CD4-positive, alpha-beta T cell treated with Interleukin-21 for 1 hour (primary cell): ENCODE measurements around the gene PCSK7.
"Not testable (repeated sequence)": the region's sequence is repeated elsewhere in the genome, so short reads cannot be mapped to it uniquely, and the experiment has no call there.

Experiments used
- DNase-seq: peaks from one replicate; pipeline ENCODE4 v3.0.0-alpha.2; 2020

PCSK7 gene

DNA sequence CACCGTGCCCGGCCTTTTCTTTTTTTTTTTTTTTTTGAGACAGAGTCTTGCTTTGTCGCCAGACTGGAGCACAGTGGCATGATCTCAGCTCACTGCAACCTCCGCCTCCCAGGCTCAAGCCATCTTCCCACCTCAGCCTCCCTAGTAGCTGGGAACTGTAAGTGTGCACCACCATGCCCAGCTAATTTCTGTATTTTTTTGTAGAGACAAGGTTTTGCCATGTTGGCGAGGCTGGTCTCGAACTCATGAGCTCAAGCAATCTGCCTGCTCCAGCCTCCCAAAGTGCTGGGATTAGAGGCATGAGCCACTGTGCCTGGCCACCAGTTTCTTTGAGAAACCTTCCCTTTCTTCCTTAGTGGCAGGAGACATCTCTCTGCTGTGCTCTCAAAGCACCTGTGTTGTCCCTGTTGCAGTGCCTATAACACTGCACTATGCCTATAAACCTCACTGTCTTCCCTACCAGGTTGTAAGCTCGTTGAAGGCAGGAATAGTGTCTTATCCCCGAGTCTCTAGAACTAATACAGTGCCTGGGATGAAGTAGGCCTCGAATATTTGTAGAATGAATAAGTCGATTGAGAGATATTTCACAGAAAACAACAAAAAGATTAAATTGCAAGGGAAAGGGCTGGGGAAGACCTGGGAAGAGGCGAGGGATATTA lies 19.0 kb downstream of the PCSK7 start:
- DNase-seq = no peak

DNA sequence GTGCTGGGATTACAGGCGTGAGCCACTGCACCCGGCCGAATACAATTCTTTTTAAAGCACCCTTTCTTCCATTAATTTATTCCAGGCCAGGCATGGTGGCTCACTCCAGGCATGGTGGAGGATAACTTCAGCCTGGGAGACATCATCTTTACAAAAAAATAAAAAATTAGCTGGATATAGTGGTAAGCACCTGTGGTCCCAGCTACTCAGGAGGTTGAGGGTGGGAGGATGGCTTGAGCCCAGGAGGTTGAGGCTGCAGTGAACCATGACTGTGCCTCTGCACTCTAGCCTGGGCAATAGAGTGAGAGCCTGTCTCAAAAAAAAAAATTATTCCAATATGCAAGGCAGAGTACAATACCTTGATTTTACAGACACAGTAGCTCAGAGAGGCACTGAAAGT lies 21.3 kb downstream of the PCSK7 start:
- no peak for DNase-seq

DNA sequence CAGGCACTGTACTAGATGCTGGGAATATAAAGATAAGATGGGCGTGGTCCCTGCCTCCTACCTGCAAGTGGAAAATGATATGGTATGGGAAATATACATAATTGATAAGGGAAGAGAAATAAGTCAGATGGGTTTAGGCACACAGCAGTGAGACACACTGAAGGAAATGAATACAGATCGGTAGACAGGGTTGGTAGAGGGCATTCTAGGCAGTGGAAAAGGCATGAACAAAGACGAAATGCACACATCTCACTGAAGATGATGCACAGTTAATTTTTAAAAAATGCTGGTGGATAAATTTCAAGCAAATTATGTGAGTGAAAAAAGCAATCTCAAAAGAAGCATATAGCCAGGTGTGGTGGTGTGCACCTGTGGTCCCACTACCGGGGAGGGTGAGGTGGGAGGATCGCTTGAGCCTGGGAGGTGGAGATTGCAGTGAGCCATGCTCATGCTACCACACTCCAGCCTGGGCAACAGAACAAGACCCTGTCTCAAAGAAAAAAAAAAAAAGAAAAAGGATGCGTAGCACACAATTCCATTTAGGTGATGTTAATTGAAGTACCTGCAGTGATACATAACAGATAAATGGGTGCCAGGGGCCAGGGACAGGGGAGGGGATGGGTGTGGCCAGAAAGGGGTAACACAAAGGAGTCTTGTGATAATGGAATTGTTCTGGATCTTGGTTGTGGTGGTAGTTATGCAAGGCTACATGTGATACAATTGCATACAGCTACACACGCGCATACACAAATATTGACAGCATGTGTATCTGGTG lies 22.3 kb downstream of the PCSK7 start:
- DNase-seq = not testable (repeated sequence)

DNA sequence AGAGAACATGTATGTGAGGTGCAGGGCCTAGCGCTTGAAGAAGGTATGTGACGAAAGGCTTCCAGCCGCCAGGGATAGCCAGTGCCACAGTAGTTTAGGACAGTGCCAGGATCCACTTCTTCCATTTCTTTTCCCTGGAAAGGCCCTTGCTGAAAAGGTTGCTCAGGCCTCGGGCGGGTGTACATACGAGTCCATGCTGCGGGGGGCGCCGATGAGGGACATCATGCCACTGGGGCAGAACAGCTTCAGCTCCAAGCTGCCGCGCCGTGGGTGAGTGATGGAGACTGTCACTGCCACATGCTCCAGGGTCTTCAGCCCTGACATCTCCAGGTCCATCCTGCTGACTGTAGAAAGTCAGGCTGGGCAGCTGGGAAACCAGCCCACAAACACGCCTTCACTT lies 23.2 kb downstream of the PCSK7 start:
- DNase-seq = not testable (repeated sequence)

DNA sequence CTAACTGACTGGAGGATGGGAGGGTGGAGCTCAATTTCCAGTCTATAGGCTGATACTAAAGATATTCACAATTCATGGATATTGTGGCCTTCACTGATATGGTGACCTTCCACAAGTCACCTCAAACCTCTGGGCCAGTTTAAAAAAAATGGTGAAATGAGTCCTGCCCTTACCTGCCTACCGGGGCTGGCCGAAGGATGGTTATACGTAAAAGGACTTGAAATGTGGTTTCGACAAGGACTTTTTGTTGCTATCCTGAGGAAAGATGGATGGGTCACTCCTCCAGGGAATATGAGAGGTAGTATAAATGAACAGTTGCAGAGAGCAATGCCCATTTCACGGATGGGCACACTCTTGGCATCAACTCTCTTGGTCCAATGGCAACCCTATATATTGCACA lies 24.4 kb downstream of the PCSK7 start:
- not testable (repeated sequence) for DNase-seq

DNA sequence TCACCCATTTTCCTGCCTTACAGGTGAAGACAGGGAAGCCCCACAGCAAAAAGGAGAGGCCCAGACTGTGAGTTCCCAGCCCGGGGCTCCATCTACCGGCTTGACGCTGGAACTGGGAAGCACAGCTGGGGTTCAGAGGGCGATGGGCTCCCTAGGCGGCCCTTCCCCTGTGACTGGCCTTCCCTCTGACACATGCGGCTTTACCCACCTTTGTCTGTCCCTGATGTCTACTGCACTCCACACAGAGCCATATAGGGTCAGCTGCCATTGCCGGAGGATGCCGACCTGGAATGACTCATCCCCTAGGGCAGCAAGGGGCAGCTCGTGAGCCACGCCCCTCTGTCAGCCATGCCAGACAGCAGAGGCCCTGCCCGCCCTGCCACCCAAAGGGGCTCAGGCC lies 25.0 kb downstream of the PCSK7 start:
- not testable (repeated sequence) for DNase-seq

DNA sequence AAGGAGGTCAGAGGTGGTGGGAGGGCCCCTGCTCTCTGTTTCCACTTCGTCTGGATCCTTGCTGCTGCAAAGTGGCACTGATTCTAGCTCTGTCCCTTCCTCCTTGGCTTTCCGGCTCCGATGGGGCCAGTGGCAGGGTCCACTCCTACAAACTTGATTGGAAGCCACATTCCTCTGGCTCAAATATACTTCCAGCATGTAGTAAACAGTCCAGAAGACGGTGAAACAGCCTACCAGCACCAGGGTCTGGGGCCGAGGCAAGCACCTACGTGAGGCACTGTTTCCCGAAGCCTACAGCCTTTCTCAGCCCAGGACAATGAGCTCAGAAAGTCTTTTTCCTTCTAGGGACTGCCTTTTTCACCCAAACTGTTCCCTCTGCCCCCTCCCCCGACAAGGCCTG lies 25.8 kb downstream of the PCSK7 start:
- DNase-seq = not testable (repeated sequence)

DNA sequence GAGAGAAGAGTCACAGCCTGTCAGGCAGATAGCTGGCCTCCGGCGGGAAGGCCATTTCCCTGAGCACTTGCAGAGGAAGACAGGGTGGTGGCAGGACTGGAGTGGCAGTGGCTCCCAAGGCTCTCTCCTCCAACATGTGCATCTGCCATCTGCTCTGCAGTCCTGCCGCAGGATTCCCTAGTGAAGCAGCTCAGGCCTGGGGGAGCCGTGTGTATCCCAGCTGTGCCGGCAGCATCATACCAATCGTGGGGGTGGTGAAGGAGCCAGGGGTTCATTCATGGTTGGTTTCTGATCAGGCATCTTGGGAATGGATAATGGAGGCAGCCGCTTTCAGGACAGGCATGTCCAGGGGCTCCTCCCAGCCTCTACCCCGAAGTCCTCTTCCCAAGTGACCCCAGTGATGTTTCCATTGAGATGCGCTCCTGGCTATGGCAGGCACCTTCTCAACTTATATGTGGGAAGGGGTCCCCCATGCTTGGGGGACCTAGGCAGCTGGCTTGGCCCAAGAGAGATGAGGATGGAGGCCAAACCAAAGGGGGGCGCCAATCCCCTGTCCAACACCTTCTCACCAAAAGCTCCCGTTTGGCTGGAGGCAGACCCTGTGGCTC lies 26.6 kb downstream of the PCSK7 start:
- DNase-seq = no peak

DNA sequence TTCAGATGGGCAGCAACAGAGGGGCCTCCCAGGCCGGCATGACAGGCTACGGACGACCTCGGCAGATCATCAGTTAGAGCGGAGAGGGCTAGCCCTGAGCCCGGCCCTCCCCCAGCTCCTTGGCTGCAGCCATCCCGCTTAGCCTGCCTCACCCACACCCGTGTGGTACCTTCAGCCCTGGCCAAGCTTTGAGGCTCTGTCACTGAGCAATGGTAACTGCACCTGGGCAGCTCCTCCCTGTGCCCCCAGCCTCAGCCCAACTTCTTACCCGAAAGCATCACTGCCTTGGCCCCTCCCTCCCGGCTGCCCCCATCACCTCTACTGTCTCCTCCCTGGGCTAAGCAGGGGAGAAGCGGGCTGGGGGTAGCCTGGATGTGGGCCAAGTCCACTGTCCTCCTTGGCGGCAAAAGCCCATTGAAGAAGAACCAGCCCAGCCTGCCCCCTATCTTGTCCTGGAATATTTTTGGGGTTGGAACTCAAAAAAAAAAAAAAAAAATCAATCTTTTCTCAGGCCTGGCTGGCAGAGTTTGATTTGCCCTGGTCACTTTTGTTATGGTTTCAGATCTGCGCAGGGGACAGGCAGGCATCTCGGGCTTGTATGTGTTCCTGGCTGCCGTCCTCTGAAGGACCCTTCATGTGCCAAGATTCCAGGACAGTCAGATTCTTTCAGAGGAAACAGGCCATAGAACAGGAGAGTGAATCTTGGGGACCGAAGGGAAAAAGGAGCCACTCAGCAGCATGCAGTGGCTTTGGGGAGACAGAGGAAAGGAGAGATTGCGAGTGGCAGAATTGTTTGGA lies 27.4 kb downstream of the PCSK7 start:
- no peak for DNase-seq

DNA sequence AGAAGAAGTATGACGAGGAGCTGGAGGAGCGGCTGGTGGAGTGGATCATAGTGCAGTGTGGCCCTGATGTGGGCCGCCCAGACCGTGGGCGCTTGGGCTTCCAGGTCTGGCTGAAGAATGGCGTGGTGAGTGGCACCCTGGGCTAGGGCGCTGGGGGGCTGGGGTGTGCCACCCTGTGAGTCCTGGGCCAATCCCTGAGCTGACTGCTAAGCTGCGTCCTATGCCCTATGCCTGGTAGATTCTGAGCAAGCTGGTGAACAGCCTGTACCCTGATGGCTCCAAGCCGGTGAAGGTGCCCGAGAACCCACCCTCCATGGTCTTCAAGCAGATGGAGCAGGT lies 28.8 kb downstream of the PCSK7 start:
- DNase-seq = no peak

DNA sequence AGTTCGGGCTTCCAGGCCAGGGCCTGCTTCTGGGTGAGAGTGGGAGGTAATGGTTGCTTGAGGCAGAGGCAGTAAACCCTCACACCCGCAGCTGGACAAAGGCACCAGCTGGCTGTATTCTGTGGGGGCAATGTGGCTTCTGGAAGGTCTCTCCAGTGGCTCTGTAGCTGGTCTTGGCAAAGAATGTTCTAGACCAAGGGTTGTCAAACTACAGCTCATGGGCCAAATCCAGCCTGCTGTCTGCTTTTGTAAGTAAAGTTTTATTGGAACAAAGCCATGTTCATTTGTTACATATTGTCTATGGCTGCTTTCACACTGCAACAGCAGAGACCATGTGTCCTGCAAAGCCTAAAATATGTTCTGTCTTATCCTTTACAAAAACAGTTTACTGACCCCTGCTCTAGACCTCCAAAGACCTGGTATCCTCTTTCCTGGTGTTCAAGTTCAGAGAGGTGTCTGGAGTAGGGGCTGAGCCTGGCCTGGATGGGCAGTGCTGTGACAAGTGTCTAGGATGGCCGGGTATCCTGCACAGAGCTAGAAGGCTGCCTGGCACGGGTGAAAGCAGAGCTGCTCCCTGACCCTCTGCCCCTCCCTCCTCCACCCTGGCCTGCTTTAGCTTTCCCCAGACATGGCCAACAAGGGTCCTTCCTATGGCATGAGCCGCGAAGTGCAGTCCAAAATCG lies 29.3 kb downstream of the PCSK7 start:
- DNase-seq = no peak

DNA sequence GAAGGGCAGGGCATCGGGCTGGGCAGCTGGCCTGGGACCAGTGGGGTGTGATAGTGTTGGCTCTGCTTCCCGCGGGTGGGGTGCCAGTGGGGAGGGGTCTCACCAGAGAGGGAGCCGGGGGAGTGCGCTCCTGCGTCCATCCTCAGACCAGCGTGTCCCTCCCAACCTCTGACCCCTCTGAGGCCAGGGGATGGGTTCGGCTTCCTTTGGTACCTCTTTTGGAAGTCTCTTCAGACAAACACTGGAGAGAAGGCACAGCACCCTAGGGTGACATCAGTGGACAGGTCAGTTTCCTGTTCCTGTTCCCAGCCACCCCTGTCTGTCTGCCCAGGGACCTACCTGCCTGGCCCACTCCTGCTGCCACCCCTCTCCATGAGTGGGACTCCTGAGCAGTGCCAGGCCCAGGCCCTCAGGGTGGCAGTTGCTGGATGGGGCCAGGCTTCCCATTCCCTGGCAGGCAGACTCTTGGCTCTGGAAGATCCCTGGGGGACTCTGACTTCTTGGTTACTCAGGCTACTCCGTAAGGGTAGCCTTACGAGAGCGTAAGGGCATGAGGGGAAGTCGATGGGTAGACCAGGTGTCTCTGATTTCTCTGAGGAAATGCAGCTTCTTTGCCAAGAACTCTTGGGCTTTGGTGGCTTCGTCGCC lies 30.1 kb downstream of the PCSK7 start:
- no peak for DNase-seq

DNA sequence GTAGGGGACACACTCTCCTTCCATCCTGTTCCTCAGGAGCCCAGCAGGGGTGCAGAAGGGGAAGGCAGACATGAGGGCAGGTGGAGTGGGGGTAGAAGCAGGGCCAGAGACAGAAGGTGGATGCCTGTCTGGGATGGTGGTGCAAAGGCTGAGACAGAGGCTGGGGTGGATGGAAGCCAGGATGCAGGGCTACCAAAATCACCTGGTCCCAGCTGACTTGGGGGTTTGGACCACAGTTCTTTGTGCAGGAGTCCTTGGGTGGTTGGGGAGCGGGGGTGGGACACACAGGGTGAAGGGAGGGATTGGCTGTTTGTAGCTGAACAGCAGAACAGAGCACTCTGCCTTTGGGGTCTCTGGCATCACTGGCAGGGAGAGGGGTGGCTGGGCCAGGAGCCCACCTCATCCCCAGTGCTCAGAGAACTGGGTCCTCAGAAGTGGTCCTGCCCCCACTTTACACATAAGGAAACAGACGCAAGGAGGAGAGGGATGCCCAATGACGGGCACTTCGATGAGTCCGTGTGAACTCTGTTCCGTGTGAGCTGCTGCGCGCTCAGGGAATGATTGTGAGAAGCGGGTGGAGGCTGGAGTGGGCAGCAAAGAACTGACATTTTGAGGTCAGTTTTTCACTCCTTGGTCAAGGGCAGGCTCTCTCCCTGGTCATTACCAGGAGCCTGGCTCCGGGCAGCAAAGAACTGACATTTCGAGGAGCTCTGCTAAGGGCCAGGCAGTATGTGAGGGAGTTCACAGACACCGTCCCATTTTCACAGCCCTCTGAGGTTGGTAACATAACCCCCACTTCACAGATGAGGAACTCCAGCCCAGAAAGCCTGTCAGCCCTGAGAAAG lies 30.8 kb downstream of the PCSK7 start:
- no peak for DNase-seq

DNA sequence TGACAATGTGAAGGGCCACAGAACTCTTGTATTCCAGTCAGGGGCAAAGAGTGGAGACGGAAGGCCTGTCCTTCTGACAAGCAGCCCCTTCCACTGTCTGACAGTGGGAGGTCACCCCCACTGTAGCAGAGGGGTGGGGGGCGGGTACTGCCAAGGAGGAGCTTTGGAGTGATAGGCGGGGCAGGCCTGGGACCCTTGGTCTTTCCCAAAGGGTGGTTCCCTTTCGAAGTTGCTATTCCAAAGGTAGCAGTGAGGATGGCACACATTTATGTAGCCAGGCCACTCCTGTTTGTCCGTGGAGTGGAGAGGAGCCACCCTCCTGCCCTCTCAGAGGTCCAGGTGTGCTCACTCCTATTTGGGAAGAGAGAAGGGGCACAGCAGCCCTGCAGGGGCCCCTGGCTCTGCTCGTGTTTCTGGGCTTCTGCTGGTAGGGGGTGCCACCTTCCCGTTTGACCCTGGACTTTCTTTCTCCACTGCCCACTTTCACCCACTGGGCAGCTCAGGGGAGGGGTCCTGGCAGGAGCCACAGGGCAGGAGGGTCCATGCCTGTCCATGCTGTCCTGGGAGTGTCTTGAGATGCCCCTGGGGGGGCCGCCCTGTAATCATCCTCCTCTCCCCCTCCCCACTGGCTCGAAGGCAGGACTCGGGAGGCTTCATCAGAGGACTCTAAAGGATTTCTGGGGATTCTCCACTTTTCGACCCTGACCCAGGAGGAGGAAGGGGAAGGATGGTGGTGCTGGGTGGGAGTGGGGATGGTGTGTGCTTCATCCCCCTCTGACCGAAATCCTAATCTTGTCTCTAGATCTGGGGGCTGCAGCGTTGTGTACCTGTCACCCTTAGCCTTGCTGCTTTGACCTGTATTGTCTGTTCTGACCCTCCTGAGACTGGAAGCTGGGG lies 31.7 kb downstream of the PCSK7 start:
- DNase-seq = no peak

DNA sequence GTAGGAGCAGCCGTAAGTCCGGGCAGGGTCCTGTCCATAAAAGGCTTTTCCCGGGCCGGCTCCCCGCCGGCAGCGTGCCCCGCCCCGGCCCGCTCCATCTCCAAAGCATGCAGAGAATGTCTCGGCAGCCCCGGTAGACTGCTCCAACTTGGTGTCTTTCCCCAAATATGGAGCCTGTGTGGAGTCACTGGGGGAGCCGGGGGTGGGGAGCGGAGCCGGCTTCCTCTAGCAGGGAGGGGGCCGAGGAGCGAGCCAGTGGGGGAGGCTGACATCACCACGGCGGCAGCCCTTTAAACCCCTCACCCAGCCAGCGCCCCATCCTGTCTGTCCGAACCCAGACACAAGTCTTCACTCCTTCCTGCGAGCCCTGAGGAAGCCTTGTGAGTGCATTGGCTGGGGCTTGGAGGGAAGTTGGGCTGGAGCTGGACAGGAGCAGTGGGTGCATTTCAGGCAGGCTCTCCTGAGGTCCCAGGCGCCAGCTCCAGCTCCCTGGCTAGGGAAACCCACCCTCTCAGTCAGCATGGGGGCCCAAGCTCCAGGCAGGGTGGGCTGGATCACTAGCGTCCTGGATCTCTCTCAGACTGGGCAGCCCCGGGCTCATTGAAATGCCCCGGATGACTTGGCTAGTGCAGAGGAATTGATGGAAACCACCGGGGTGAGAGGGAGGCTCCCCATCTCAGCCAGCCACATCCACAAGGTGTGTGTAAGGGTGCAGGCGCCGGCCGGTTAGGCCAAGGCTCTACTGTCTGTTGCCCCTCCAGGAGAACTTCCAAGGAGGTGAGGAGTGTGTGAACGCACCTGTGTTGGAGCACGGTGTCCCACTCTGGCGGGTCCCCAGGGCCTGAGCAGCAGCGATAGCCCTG lies 32.6 kb downstream of the PCSK7 start, which contains the start of gene TAGLN:
Gene TAGLN (plus strand): TSS at position 318 of the 863 bp plus-strand sequence. CDS start 3,644 bp downstream, outside the sequence.
- DNase-seq = no peak

DNA sequence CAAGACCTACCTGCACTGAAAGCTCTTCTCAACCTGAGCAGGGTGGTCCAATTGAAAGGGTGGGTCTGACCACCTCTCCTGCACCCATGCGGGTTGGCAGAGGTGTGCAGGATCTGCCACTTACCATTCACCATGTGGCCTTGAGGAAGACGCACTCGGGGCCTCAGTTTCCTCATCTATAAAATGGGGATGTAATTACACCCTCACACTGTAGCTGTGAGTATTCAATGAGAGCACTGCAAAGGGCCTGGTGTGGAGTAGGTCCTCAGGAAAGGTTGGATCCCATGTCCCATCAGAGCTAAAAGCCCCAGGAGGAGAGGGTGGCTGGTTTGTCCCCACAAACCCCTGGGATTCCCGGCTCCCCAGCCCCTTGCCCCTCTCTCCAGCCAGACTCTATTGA lies 33.3 kb downstream of the PCSK7 start:
- no peak for DNase-seq

DNA sequence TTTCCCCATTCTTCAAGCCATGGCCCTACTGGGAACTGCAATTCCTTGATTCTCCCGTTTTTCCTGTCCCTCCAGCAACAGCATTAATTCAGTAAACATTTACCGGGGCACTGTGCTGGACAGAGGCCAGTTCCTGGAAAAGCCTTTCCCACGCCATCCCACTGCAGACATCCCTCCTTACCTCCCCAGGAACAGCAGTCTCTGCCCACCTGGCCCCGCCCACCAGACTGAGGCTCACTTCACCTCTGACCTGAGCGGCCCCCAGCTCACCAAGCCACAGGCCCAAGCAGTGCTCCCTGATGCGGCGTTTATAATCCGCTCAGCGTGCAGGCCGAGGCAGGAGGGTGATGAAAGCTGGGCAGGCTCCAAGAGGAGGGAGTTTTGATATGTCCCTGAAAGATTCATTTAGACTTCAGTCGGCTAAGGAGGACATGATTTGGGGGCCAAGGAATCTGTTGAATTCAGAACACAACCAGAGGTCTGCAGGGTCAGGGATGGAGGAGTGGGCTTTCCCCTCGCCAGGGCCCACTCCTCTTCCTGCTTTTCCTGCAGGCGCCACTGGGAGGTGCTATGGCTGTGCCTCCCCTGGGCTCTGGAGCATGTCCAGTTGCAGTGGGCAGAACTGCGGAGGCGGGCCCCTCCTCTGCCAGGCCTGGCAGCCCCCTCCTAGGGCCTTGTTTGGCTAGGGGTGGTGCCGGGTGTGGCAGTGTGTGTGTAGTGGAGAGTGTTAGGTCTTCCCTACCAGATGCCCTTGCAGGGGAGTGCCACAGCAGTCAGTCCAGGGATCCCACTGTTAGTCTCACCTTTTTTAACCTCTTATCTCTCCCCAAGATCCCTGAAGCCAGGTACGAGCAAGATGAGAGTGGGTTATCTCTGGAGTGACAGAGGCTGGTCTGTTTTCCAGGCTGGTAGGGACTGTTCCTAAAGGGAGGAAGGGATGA lies 34.1 kb downstream of the PCSK7 start:
- no peak for DNase-seq

DNA sequence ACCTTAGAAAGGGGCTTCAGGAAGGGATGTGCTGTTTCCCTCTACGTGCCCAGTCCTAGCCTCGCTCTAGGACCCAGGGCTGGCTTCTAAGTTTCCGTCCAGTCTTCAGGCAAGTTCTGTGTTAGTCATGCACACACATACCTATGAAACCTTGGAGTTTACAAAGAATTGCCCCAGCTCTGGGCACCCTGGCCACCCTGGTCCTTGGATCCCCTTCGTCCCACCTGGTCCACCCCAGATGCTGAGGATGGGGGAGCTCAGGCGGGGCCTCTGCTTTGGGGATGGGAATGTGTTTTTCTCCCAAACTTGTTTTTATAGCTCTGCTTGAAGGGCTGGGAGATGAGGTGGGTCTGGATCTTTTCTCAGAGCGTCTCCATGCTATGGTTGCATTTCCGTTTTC lies 34.9 kb downstream of the PCSK7 start:
- no peak for DNase-seq
